GM21737 (cell line): ENCODE data around the gene GXYLT2.

Source experiments
- ATAC-seq: cut with Tn5 transposase; IDR thresholded peaks from one replicate; pipeline ENCODE4 v1.9.1; 2021; ENCODE audit warnings: mild to moderate bottlenecking, moderate library complexity; ENCODE audit not compliant: unreplicated experiment

Gene GXYLT2, protein sequence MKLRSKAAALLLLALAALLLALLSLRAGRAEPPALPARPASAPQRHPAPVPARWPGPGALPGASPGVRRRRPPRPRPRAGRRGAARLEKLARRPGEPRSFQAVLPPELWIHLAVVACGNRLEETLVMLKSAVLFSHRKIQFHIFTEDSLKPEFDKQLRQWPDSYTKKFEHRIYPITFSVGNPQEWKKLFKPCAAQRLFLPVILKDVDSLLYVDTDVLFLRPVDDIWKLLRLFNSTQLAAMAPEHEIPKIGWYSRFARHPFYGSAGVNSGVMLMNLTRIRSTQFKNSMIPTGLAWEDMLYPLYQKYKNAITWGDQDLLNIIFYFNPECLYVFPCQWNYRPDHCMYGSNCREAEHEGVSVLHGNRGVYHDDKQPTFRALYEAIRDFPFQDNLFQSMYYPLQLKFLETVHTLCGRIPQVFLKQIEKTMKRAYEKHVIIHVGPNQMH

DNA sequence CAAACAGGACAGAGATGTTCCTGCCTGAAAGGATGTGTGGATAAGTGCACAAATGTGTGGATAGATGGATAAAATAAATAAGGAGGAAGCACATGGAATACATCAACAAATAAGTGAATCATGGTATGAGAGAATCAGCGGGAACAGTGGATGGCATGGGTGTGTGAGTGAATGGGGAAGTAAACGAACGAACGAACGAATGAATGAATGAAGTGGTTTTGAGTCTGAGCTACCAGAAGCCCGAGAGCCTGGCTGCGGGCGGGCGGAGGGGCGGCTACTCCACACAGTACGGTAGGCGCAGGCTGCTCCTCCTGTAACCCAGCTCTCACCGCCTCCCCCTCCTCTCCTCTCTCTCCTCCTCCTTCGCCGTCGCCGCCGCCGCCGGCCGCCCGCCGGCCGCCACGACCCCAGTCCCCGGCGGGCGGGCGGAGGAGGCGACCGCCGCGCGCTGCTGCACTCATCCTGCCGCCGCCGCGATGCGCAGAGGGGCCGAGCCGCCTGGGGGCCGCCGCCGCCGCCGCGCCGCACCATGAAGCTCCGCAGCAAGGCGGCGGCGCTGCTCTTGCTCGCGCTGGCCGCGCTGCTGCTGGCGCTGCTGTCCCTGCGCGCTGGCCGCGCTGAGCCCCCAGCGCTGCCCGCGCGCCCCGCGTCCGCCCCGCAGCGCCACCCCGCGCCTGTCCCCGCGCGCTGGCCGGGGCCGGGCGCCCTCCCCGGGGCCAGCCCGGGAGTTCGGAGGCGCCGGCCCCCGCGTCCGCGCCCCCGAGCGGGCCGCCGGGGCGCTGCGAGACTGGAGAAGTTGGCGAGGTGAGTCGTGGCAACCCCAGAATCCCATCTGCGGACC is at the start of gene GXYLT2:
Gene GXYLT2, plus strand, starts transcription at position 342 of the 841 bp plus-strand sequence. Its CDS starts 188 bp downstream, at position 530.
- peak; percentile 71 for ATAC-seq

DNA sequence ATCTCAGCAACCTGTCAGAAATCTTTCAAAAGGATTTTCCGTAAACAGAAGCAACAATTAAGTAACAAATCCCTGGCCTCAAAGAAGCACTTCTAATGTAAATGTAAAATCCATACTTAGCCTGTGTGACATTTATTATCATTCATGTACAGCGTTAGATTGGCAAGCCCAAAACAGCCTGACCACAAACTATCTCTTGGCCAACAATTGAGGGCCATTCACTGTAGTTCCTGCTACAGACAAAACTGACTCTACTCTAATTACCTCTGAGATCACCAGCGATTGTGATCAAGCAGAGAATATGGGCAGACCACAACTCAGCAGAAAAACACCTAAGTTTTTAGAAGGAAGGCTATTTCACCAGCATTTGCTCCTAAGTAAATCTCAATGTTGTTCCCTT is 48.8 kb upstream of the GXYLT2 start:
- ATAC-seq: no peak

DNA sequence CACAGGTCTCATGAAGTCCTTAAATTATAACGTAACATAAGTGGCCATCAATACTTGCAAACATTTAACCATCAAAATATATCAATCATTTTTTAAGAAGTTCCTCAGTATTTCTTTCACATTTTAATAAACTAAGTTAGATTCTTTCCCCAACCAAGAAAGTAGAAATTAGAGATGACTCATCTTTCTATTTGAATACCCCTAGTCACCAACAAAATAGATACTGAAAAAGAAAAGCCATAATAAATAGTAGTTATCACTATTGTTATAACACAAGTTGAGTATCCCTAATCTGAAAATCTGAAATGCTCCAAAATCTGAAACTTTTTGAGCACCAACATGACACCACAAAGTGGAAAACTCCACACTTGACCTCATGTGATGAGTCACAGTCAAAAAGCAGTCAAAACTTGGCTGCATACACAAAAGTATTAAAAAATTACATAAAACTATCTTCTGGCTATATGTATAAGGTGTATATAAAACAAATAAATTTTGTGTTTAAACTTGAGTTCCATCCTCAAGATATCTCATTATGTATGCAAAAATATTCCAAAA is 43.3 kb upstream of the GXYLT2 start:
- ATAC-seq: no peak

DNA sequence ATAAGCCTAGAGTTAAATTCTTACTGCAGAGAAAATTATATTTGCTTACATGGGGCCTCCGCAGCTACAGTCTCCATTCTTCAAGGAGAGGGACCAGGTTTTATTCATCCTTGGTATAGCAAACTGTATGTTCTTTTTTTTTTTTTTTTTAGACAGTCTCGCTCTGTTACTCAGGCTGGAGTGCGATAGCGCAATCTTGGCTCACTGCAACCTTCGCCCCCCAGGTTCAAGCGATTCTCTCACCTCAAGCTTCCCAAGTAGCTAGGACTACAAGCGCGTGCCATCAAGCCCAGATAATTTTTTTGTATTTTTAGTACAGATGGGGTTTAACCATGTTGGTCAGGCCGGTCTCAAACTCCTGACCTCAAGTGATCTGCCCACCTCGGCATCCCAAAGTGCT is 41.7 kb upstream of the GXYLT2 start:
- ATAC-seq: no peak

DNA sequence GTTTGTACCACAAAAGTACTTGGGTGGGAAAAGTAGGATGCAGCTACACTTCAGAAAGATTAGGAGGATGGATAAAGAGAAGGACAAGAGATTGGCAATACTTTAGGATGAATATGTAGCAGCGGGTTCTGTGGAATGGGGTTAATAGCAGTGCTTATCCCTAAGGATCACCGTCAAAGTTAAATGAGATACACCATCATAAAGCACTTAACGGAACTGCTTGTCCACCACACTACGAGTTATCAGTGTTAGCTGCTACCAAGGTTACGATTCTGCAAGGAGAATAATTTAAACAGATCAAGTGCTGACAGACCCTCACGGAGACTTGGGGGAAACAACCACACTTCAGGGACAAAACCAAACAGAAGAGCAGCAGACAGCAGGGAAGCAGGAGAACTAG is 40.6 kb upstream of the GXYLT2 start:
- ATAC-seq: no peak

DNA sequence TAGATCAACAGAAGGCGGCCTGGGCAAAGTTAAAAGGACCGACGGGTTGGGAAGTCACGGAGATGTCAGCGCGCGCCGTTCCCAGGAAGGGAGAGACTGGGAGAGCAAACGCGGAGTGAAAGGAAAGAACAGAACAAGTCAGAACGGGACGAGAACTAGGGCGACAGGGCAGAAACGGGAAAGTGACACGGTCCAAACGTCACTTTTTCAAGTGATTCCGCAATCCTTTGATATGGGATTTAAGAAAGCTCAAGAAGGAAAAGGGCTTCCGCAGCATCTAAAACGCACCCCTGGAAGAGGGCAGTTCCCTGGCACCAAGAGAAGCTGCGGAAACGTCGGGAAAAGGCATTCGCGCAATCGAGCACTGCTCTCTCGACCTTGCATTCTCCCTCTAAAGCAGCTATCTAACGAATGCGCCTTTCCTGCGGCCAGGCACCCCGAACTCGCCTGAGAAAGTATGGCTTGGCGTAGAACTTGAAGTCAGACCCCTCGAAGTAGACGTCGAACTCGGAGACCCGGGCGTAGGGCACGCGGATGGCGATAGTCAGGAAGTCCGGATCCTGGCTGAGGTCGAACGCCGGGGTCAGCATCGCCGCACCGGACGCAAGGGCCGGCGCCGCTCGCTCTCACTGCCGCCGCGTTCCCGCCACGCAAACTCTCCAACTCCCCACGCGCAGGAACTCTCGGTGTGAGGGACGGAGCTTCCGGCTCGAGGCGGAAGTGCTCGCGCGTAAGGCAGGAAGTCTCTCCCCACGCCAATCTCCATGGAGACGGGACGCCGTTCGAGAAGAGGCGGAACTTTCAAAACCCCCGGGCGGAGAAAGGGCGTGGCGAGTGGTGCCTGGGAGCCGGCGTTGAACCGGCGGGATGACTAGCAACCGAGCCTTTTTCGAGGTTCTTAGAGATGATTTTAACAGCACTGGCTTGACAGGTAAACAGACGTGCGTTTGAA is 39.8 kb upstream of the GXYLT2 start, which contains the start of gene SHQ1:
Gene SHQ1, minus strand, starts transcription at position 695 of the 952 bp plus-strand sequence. Its CDS starts 105 bp downstream, at position 590.
- peak; percentile 94 for ATAC-seq

DNA sequence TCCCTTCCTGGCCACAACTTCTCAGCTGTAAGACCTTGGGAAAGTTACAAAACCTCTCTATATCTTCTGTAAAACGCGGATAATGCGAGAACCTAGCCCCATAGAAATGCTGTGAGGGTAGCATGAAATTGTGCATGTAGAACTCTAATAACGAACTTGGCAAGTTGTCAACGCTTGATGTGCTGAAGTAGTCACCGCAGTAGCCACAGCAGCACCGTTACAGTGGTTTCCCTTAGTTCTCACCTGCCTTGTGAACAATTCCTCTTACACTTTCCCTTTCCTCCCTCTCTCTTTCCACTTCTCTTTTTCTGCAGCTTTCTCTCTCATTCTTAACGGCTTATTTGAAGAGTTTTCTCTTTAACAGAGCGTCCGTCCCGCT is 39.2 kb upstream of the GXYLT2 start:
- ATAC-seq: peak; percentile 33

DNA sequence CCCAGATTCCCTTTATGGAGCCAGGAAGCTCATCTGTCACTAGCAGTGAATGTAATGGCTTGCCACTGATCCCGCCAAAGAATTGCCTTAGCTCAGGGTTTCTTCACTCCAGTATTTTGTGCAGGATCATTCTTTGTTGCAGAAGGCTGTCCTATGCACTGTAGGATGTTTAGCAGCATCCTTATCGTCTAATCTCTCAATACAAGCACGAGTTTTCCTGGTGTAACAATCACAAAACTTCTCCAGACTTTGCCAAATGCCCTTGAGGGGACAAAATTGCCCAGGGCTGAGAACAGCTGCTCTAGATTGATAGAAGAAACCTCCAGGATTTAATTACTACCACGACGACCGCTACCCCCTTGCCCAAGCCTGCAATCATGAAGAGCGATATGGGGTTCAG is 32.8 kb upstream of the GXYLT2 start:
- no peak for ATAC-seq

DNA sequence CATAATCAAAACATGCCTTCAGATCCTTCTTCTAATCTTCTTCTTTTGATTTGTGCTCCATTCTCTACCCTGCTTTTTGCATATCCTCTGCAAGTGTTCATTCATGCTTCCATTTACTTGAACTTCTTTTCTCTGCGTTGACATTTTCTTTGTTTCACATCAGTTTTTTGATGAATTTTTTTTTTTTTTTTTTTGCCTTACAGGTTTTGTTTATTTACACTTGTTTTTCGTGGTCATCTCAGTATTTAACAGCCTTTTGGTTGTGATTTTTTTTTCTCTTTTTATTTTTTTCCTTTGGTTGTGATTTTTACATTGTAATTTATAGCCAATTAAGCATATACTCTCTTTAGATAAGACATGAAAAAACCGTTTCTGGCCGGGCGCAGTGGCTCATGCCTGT is 27.8 kb upstream of the GXYLT2 start:
- no peak for ATAC-seq

DNA sequence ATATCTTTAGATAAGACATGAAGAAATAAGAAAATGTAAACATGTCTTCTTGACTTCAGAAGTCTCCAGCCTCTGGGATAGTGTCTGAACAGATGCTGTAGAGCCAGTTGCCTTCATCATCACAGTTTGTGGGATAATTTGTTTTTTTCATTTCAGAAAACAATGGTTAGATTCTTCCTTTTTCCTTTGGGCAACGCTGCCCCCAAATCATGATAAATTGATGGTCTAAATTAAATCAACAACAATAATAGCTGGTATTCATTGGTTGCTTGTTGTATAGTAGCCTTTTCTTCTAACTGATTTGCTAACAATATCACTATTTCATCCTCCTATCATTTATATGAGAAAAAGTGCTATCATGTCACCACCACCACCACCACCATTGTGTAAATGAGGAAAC is 27.0 kb upstream of the GXYLT2 start:
- no peak for ATAC-seq

DNA sequence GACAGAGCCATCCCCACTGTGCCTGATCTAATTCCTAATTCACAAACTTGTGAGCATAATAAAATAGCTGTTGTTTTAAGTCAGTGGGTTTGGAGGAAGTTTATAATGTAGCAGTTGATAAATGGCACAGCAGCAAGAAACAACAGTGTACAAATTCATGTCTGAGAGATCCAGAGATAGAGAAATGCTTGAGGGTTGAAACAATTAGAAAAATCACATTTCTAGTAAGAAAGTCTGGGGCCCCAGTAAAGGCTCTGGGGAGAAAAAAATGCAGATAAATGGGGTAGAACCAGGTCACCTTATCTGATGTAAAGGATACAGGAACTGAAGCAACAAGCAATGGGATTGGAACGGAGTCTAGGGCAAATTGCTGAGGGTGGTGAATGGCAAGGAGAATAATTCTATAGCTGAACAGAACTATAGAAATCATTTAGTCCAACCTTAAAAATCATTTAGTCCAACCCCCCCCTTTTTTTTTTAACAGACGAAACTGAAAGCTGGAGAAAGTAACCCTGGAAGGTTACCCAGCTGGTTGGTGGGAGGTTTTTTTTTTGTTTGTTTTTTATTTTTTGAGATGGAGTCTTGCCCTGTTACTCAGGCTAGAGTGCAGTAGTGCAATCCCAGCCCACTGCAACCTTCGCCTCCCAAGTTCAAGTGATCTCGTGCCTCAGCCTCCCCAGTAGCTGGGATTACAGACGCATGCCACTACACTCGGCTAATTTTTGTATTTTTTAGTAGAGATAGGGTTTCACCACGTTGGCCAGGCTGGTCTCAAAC is 25.3 kb upstream of the GXYLT2 start:
- ATAC-seq: no peak

DNA sequence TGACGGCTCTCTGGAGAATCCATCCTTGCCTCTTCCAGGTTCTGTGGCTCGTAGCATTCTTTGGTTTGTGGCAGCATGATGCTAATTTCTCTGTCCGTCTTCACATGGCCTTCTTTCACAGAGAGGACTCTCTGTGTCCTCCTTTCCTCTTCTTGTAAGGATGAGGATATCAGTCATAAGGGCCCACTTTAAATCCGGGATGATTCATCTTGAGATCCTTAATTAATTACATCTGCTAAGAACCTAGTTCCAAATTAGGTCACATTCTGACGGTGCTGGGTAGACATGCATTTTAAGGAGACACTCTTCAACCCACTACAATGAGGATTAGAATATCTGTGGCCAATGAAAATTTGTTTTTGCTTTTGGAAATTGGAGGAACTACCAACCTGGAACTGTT is 15.7 kb upstream of the GXYLT2 start:
- no peak for ATAC-seq

DNA sequence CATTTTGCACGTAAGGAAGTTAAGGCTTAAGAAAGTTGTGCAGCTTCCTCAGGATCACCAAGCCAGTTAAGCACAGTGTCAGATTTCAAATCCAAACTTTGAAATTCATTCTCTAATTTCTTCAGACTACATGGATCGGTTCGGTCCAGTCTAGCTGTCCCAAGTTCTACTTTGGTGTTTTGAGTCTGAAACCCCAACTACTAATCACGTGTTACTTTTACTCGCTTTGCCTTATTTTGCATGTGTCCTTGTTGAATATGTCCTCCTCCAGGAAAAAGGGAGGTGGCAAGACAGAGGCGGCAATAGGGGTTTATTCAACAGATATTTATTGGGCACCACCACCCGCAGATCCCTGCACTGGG is 522 bp upstream of the GXYLT2 start:
- ATAC-seq: no peak

DNA sequence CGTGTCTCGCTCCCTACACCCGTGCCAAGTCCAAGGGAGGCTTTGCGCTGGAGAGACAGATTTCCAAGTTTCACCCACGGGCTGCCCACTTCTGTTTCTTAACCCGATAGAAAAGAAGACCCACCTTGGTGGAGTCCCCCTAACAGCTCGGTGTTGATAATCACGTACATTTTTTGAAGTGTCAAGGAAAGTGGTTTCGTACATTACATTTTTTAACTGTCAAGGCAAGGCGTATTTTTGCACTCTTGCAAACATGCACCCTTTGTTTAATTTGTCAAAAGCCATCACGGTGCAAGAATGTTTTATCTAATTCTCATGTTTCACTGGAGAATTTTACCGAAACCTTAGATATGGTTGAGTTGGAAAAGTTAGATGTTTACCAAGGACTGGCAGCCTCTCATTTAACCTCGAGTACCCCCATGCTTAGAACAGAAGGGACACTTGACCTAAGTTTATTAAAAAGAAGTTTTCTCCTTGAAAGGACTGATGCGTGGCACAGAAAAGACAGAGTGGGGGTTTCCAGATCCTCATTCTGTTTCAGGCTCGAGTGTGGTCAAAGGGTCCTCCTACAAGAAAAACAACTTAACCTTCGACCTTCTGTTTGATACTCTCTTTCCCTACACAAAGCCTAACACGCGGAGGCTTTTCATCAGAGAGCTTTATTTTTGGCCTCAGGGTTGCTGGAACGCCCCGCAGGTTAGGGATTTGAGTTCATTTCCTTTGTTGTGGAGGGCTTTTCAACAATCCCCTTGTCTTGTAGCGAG is 882 bp downstream of the GXYLT2 start:
- no peak for ATAC-seq

DNA sequence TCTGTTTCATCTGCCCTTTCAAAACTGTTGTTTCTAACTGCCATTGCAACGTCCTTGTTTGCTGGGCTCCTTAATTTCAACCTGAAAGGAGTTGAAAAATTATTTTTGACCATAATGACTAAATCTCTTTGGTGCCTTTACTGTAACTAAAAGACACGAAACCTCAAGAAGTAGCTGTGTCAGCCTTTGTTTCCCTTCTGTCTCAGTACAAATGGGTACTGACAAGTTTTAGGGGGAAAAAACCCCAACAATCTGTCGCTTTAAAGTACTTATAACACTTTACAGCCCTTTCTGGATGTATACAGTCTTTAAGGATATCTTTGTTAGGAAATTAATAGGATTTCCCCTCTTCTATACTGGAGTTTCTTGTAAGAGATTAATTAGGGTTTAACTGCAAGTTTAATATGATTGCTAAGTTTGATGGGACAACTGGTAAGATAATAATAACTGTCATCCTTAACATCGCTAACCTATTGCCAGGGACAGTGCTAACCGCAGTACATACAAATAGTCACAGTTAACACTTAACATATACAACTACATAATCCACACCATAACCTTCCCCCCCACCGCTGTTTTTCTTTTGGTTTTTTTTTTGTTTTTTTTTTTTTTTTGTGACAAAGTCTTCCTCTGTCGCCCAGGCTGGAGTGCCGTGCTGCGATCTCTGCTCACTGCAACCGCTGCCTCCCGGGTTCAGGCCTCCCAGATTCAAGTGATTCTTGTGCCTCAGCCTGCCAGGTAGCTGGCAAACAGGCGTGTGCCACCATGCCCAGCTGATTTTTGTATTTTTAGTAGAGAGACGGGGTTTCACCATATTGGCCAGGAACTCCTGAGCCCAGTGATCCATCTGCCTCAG is 1.7 kb downstream of the GXYLT2 start:
- no peak for ATAC-seq

DNA sequence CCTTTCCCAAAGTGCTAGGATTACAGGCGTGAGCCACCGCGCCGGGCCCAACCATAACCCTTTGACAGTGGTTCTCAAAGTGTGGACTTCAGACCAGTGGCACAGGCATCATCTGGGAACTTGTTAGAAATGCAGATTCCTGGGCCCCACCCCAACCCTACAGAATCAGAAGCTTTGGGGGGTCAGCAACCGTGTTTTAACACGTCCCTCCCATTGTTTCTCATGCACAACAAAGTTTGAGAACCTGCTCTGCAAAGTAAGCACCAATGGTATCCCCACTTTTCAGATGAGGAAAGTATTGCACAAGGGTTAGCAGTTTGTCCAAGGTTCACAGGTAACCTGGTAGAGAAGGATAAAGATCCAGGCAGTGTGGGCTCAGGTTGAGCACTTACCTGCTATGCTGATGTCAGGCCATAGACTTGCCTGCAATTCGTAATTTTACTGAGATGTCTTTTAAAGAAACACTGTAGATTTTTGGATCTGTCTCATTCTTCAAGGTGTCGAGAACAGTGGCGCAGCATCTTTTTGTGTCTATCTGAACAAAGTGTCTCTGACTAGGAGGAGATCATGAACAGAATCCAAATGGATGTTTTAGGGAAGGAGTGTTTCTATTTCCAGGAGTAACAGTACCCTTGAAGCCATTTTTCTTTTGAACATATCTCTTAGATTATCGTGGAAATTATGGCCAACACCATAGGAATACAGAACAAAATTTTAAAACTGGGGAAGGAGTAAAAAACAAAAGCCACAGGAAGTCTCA is 2.5 kb downstream of the GXYLT2 start:
- no peak for ATAC-seq

DNA sequence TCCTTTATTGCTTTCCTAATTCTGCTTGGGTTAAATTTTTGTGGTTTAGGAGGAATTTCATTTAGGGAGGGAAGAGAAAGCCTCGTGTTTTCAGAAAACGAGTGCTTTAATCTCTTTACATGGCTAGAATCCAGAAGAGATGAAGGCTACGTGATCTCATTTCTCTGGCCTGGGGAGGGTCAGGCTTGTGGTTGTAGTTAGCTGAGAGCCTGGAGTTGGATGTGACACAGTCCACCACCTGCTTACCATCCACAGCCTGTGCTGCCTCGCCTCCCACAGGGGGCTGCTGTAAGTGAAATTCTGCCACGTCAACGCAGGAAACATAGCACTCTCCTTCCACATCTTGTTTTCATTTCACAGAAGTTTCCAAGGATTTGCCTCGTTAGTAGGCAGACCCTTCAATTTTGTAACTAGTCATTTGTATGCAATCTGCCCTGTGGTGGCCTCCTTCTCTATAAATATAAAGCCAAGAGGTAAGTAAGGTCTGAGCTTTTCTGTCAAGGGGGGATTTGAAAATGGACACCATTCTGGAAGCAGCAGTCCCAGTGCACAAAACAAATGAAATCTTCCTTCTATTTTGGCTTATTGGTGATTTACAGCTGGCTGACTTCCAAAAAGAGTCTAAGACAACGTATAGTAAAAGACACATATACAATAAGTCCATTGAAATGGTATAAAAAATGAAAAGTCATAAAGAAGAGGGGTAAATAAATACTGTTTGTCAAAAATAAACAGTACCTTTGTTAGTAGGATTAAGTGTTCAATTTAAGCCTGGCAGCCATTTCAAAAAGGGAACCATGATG is 3.4 kb downstream of the GXYLT2 start:
- ATAC-seq: no peak
